ENCODE results near the gene ATPAF1. TPM values are rescaled to one million over a fixed set of nuclear protein-coding genes. Genes with fewer than 3 reads are reported as not detected.

The ATPAF1 gene
- total RNA-seq, 1 experiment from 2014 or later: 58.9 TPM

GRCh38 chr1:46583494-46583893 is 84.7 kb downstream of the ATPAF1 start:
- no peak overlapping the region for H3K27ac ChIP-seq
- no peak for DNase-seq
- no peaks in the 10 kb centered on the region for H3K9me3 ChIP-seq (replicated peaks)
- peaks cover 6% of the 10 kb centered on the region; the same call in 1 of the 2 replicates for H3K36me3 ChIP-seq
- no peaks in the 10 kb centered on the region for H3K4me1 ChIP-seq
- H3K4me3 ChIP-seq: no peak overlapping the region
- H3K27me3 ChIP-seq: no peaks in the 10 kb centered on the region

DNA sequence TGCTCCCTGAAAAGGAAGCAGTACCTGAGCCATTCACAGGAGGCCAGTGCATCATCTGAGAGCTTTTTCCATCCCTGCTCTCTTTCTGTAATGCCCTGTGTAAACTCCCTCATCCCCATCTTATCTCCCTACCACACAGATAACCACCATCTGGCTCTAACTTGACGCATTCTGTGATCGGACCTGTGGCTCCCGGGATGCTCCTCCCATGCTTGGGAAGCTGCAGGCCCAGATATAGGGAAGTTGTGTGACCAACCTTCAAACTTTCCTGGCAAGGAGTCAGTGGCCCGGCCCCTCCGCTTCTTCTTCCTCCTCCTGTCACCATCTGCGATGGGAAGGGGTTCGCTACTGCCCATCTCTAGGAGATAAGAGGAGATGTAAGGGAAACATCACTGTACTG is 85.2 kb downstream of the ATPAF1 start:
- no peaks in the 10 kb centered on the region for H3K27me3 ChIP-seq
- DNase-seq: no peak
- H3K36me3 ChIP-seq: peaks cover 6% of the 10 kb centered on the region; the same call in 1 of the 2 replicates
- no peak overlapping the region for H3K27ac ChIP-seq
- H3K4me3 ChIP-seq: no peak overlapping the region
- H3K9me3 ChIP-seq (replicated peaks): no peaks in the 10 kb centered on the region
- no peaks in the 10 kb centered on the region for H3K4me1 ChIP-seq

Other genes starting within 250 kb of the ATPAF1 start
- not detected in 2 replicates for gene DMBX1, start 178.5 kb downstream of the ATPAF1 start, total RNA-seq (2014; rRNA removed; shearing (Covaris generic))
- gene KNCN, start 116.7 kb downstream of the ATPAF1 start, total RNA-seq (2014; rRNA removed; shearing (Covaris generic)): 0.12 and 0.25 TPM in 2 replicates
- gene MKNK1, start 64.1 kb downstream of the ATPAF1 start, total RNA-seq (2014; rRNA removed; shearing (Covaris generic)): 25.1 and 26.7 TPM in 2 replicates
- gene MOB3C, start 51.6 kb downstream of the ATPAF1 start, total RNA-seq (2014; rRNA removed; shearing (Covaris generic)): 3.5 and 4.3 TPM in 2 replicates
- not detected in 2 replicates for gene TEX38, start 3.5 kb upstream of the ATPAF1 start, total RNA-seq (2014; rRNA removed; shearing (Covaris generic))
- 46.7 and 50.3 TPM in 2 replicates for gene EFCAB14, start 50.8 kb upstream of the ATPAF1 start, total RNA-seq (2014; rRNA removed; shearing (Covaris generic))
- gene CYP4B1, start 130.7 kb upstream of the ATPAF1 start, total RNA-seq (2014; rRNA removed; shearing (Covaris generic)): not detected in 2 replicates